GM12878 (cell line): ENCODE measurements around the gene AXIN1. TPM values are rescaled to one million over a fixed set of nuclear protein-coding genes. Genes with fewer than 3 reads are reported as not detected.

ENCODE experiments used
- ATAC-seq: fragments of 200-7000 bp; cut with Tn5 transposase; 3 replicates; pipeline ENCODE4 v1.9.1; 2020; ENCODE audit warnings: mild to moderate bottlenecking, moderate library complexity
- BruUV-seq: library from RNA; stranded (reverse); fragments of 400-500 nt; replicated peaks from 2 replicates; lab custom pipeline; 2021; lab: Mats Ljungman, UMichigan
- CTCF ChIA-PET: fragments of 300-600 bp; sonication (Branson Sonifier 250); formaldehyde crosslinking; extraction: SDS; loops from one replicate; lab custom pipeline; 2021; ENCODE audit warnings: inconsistent platforms; lab: Yijun Ruan, JAX
- POLR2A ChIA-PET: fragments of 350-600 bp; formaldehyde crosslinking; extraction: SDS; loops from one replicate; lab custom pipeline; 2021; ENCODE audit warnings: inconsistent platforms; lab: Charles Lee
- RAD21 ChIA-PET: fragments of 300-600 bp; sonication (Branson Sonifier 250); formaldehyde crosslinking; loops from one replicate; lab custom pipeline; 2023; ENCODE audit warnings: antibody characterized with exemption; ENCODE audit not compliant: unreplicated experiment; lab: Charles Lee
- SMC1A ChIA-PET: fragments of 300-600 bp; sonication (Branson Sonifier 250); formaldehyde crosslinking; loops from one replicate; lab custom pipeline; 2023; ENCODE audit not compliant: unreplicated experiment, uncharacterized antibody; lab: Charles Lee
- DNase-seq: peaks from one replicate; pipeline ENCODE4 v3.0.0-alpha.2; 2011; ENCODE audit warnings: low read depth, low spot score
- FAIRE-seq: peaks from 3 replicates; lab custom pipeline; 2011; peaks lifted over from hg19 to GRCh38; lab: Jason Lieb, UNC
- H2AFZ ChIP-seq: 2 replicates; pipeline ENCODE4 v1.6.0; 2011; ENCODE audit warnings: low read depth, low read length, control low read depth; ENCODE audit not compliant: control insufficient read depth
- H3K27ac ChIP-seq: 2 replicates; pipeline ENCODE4 v1.5.1; 2011; ENCODE audit warnings: control low read depth; ENCODE audit not compliant: control insufficient read depth, insufficient read depth
- H3K27me3 ChIP-seq, 2 experiments: replicated peaks in 1 of 2; 2 replicates each; pipeline versions ENCODE4 v1.6.0 to v1.6.1; 2011; ENCODE audit warnings: low read length in 1 of 2; ENCODE audit not compliant: control insufficient read depth in 2 of 2, insufficient read depth in 2 of 2
- H3K36me3 ChIP-seq, 2 experiments: 2 replicates each; pipeline ENCODE4 v1.5.1; 2011; ENCODE audit warnings: low read length in 1 of 2; ENCODE audit not compliant: control insufficient read depth in 2 of 2, insufficient read depth in 2 of 2
- H3K4me1 ChIP-seq: 2 replicates; pipeline ENCODE4 v1.6.1; 2011; ENCODE audit warnings: mild to moderate bottlenecking, low read length, moderate library complexity, mixed read lengths; ENCODE audit not compliant: control insufficient read depth, insufficient read depth
- H3K4me2 ChIP-seq: 2 replicates; pipeline ENCODE4 v1.6.0; 2011; ENCODE audit warnings: control low read depth; ENCODE audit not compliant: control insufficient read depth, insufficient read depth
- H3K4me3 ChIP-seq: fragments of 200-600 bp; sonication (generic); 2 replicates; pipeline ENCODE4 v1.5.1; 2016
- H3K79me2 ChIP-seq: 2 replicates; pipeline ENCODE4 v1.6.0; 2011; ENCODE audit warnings: low read length; ENCODE audit not compliant: control insufficient read depth, insufficient read depth
- H3K9ac ChIP-seq: 2 replicates; pipeline ENCODE4 v1.8.0; 2011; ENCODE audit warnings: low read length, control low read depth, mixed read lengths; ENCODE audit not compliant: control insufficient read depth, insufficient read depth
- H3K9me3 ChIP-seq: replicated peaks from 3 replicates; pipeline ENCODE4 v1.5.1; 2011; ENCODE audit warnings: mild to moderate bottlenecking, low read length; ENCODE audit not compliant: control insufficient read depth, insufficient read depth
- H4K20me1 ChIP-seq: 2 replicates; pipeline ENCODE4 v1.6.0; 2011; ENCODE audit not compliant: control insufficient read depth, insufficient read depth
- EP300 ChIP-seq, 2 experiments: fragments of 150-350 bp in 1 of 2; IDR thresholded peaks; 2 replicates each; pipeline ENCODE4 v1.6.1; 2011 to 2012; ENCODE audit warnings: low read depth in 2 of 2, low read length in 2 of 2, borderline replicate concordance in 1 of 2, improper control_type of control experiment in 1 of 2, inconsistent platforms in 1 of 2; ENCODE audit not compliant: control insufficient read depth in 1 of 2
- FOXK2 ChIP-seq: fragments of 450-650 bp; IDR thresholded peaks from 2 replicates; pipeline ENCODE4 v1.6.1; 2017; ENCODE audit warnings: mild to moderate bottlenecking, moderate library complexity
- KLF5 ChIP-seq: fragments of 450-650 bp; IDR thresholded peaks from 2 replicates; pipeline ENCODE4 v1.6.1; 2014; ENCODE audit warnings: mild to moderate bottlenecking; ENCODE audit not compliant: partially characterized antibody
- MTA3 ChIP-seq: IDR thresholded peaks from 2 replicates; pipeline ENCODE4 v1.6.1; 2012; ENCODE audit warnings: low read length, inconsistent platforms, borderline replicate concordance
- MYC ChIP-seq: IDR thresholded peaks from 2 replicates; pipeline ENCODE4 v1.6.1; 2011; ENCODE audit warnings: mild to moderate bottlenecking, low read length, moderate library complexity, inconsistent platforms; ENCODE audit not compliant: insufficient read depth, insufficient replicate concordance, insufficient read length, severe bottlenecking
- NFYA ChIP-seq: IDR thresholded peaks from 2 replicates; pipeline ENCODE4 v1.6.1; 2011; ENCODE audit warnings: low read depth, mild to moderate bottlenecking, low read length, improper control_type of control experiment, borderline replicate concordance
- NR2C1 ChIP-seq: fragments of 450-650 bp; IDR thresholded peaks from 2 replicates; pipeline ENCODE4 v1.6.1; 2017; ENCODE audit warnings: antibody characterized with exemption, mild to moderate bottlenecking, moderate library complexity
- PML ChIP-seq: IDR thresholded peaks from 2 replicates; pipeline ENCODE4 v1.6.1; 2012; ENCODE audit warnings: low read length, inconsistent platforms
- SPI1 ChIP-seq: IDR thresholded peaks from 2 replicates; pipeline ENCODE4 v1.6.1; 2011; ENCODE audit warnings: low read depth, mild to moderate bottlenecking, low read length, moderate library complexity, borderline replicate concordance; ENCODE audit not compliant: insufficient read depth
- USF1 ChIP-seq: IDR thresholded peaks from 2 replicates; pipeline ENCODE4 v1.6.1; 2011; ENCODE audit warnings: borderline replicate concordance, low read depth, mild to moderate bottlenecking, moderate library complexity, mixed read lengths, low read length; ENCODE audit not compliant: insufficient read depth; ENCODE audit errors: extremely low read length
- WGBS: methylation state at CpG from one replicate; pipeline ENCODE4 v1.1.6; 2016; ENCODE audit warnings: low lambda C conversion rate; ENCODE audit not compliant: insufficient replicate concordance, insufficient coverage; ENCODE audit errors: missing lambda C conversion rate; 5-methylcytosine and 5-hydroxymethylcytosine counted together
- in situ Hi-C: fragments of 300-500 bp; cut with MboI; formaldehyde crosslinking; loops from 9 replicates; pipeline ENCODE4 v1.14.3; 2018; ENCODE audit warnings: mixed read lengths
- intact Hi-C: fragments of 100-400 bp; cut with micrococcal nuclease; formaldehyde crosslinking; loops from one replicate; pipeline ENCODE4 v1.14.2; 2022; ENCODE audit not compliant: unreplicated experiment
- polyA plus RNA-seq, 11 experiments: library from polyadenylated mRNA; depleted of rRNA in 4 of 11; unstranded in 6 of 11; stranded (reverse) in 5 of 11; fragments of >200 nt; fragmentation: Nextera tagmentation in 4 of 11; fragmentation: Illumina TruSeq in 1 of 11; extraction: Ambion mirVana in 4 of 11; extraction: Trizol in 1 of 11; gene quantifications; 1 replicate in 1 of 11; 2 replicates in 10 of 11; pipeline versions ENCODE4 v1.2.1 to v1.2.3, GENCODE V29; 2011 to 2016; ENCODE audit warnings: inconsistent platforms in 2 of 11, missing spikeins in 2 of 11, low read depth in 1 of 11
- total RNA-seq, 4 experiments: library from RNA; depleted of rRNA in 3 of 4; stranded (reverse); fragments of >200 nt in 3 of 4; fragmentation: Illumina TruSeq in 1 of 4; extraction: Trizol in 1 of 4; gene quantifications; 2 replicates each; pipeline versions ENCODE4 v1.2.1 to v1.2.3, GENCODE V29; 2013 to 2021
- TF ChIP-seq, protein P1 (sequence below): IDR thresholded peaks from 2 replicates; pipeline ENCODE4 v1.6.1; 2011; ENCODE audit warnings: low read depth, mild to moderate bottlenecking, low read length, moderate library complexity, borderline replicate concordance; ENCODE audit errors: extremely low read depth
- TF ChIP-seq, protein P2 (sequence below): fragments of 150-350 bp; IDR thresholded peaks from 2 replicates; pipeline ENCODE4 v1.6.1; 2014; ENCODE audit warnings: mild to moderate bottlenecking, low read depth, low read length

AXIN1 gene
- total and polyA plus RNA-seq, 10 of the 15 experiments (the other 5 are each of a cell fraction or from before 2014, with no cell fraction given), result 0.26 to 27.1 (median 7.7) TPM

DNA sequence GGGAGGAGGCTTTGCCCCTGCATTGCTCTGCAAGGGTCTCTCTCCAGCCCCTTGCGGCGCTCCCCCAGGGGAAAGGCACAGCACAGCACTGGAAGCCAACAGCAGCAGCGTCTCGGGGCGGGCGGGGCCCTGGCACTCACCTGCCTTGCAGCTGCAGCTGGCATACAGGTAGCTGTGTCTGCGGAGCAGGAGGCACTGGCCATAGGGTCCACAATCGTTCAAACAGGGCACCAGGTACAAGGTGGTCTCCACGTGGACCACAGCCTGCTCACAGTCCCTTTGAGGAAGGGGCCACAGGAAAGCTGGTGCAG lies 22.0 kb upstream of the AXIN1 start:
- no peak for TF ChIP-seq USF1
- no peak for TF ChIP-seq MTA3
- TF ChIP-seq PML, result no peak
- no peak for TF ChIP-seq KLF5
- TF ChIP-seq FOXK2, result no peak
- TF ChIP-seq EP300 (IDR thresholded peaks at IDR 0.05; ENCODE audit: borderline replicate concordance in 1 of 2, control insufficient read depth in 1 of 2, low read depth in 2 of 2, low read length in 2 of 2), result no peak
- TF ChIP-seq, protein P1, sequence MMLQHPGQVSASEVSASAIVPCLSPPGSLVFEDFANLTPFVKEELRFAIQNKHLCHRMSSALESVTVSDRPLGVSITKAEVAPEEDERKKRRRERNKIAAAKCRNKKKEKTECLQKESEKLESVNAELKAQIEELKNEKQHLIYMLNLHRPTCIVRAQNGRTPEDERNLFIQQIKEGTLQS, result no peak
- no peak for TF ChIP-seq NFYA
- no peak for TF ChIP-seq NR2C1
- TF ChIP-seq MYC, result no peak
- TF ChIP-seq, protein P2, sequence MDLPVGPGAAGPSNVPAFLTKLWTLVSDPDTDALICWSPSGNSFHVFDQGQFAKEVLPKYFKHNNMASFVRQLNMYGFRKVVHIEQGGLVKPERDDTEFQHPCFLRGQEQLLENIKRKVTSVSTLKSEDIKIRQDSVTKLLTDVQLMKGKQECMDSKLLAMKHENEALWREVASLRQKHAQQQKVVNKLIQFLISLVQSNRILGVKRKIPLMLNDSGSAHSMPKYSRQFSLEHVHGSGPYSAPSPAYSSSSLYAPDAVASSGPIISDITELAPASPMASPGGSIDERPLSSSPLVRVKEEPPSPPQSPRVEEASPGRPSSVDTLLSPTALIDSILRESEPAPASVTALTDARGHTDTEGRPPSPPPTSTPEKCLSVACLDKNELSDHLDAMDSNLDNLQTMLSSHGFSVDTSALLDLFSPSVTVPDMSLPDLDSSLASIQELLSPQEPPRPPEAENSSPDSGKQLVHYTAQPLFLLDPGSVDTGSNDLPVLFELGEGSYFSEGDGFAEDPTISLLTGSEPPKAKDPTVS, result no peak
- TF ChIP-seq SPI1, result no peak
- TF ChIP-seq, all 136 proteins: peak for 0
- ChIA-PET SMC1A (no interaction called here), CTCF (no interaction called here), POLR2A (no interaction called here), RAD21 (no interaction called here)
- Histone ChIP-seq H3K4me3 (no peak overlapping the region), H3K27me3 (no peaks in the 10 kb centered on the region), H3K9ac (no peak overlapping the region), H3K9me3 (no peaks in the 10 kb centered on the region), H4K20me1 (no peaks in the 10 kb centered on the region), H3K79me2 (peaks cover 4% of the 10 kb centered on the region), H3K36me3 (peaks cover 0 to 9% of the 10 kb centered on the region in 2 experiments; a peak in 3 of 4 replicates), H3K27ac (no peak overlapping the region), H2AFZ (no peak overlapping the region), H3K4me1 (peaks cover 3% of the 10 kb centered on the region; the same call in 1 of the 2 replicates), H3K4me2 (no peak overlapping the region)
- FAIRE-seq (no peak), ATAC-seq (no peak), DNase-seq (no peak)
- 78% methylated on average over 9 of the region's 9 CpGs for WGBS
- intact Hi-C loops, result no loop called here
- in situ Hi-C loops, result no loop called here
- no TSS peak for BruUV-seq
